GM23248 (cell line): ENCODE results near the gene ATF6. TPM values are rescaled to one million over a fixed set of nuclear protein-coding genes. Genes with fewer than 3 reads are reported as not detected.

ENCODE experiments used
- DNase-seq: peaks from one replicate; pipeline ENCODE4 v3.0.0-alpha.2; 2015
- H2AFZ ChIP-seq: fragments of 200-600 bp; sonication (generic); 2 replicates; pipeline ENCODE4 v1.6.1; 2016; ENCODE audit warnings: antibody characterized with exemption
- H3F3A ChIP-seq: fragments of 200-600 bp; sonication (generic); 2 replicates; pipeline ENCODE4 v1.6.1; 2016; ENCODE audit warnings: mild to moderate bottlenecking, antibody characterized with exemption, mixed run types; ENCODE audit not compliant: insufficient read depth
- H3K27ac ChIP-seq: fragments of 200-600 bp; sonication (generic); 2 replicates; pipeline ENCODE4 v1.5.1; 2016; ENCODE audit warnings: mild to moderate bottlenecking
- H3K27me3 ChIP-seq: fragments of 200-600 bp; sonication (generic); replicated peaks from 2 replicates; pipeline ENCODE4 v1.6.1; 2016; ENCODE audit warnings: mild to moderate bottlenecking; ENCODE audit not compliant: insufficient read depth
- H3K36me3 ChIP-seq: fragments of 200-600 bp; sonication (generic); 2 replicates; pipeline ENCODE4 v1.6.1; 2016; ENCODE audit warnings: low read depth, mild to moderate bottlenecking
- H3K4me1 ChIP-seq: fragments of 200-600 bp; sonication (generic); 2 replicates; pipeline ENCODE4 v1.6.1; 2016; ENCODE audit warnings: mild to moderate bottlenecking; ENCODE audit not compliant: insufficient read depth
- H3K4me2 ChIP-seq: fragments of 200-600 bp; sonication (generic); one replicate; pipeline ENCODE4 v1.6.1; 2016; ENCODE audit warnings: mild to moderate bottlenecking; ENCODE audit not compliant: unreplicated experiment
- H3K4me3 ChIP-seq: fragments of 200-600 bp; sonication (generic); 2 replicates; pipeline ENCODE4 v1.5.1; 2016; ENCODE audit warnings: mild to moderate bottlenecking
- H3K79me2 ChIP-seq: fragments of 200-600 bp; sonication (generic); 2 replicates; pipeline ENCODE4 v1.6.1; 2016; ENCODE audit warnings: mild to moderate bottlenecking; ENCODE audit not compliant: insufficient read depth
- H3K9ac ChIP-seq: fragments of 200-600 bp; sonication (generic); 2 replicates; pipeline ENCODE4 v1.6.1; 2016; ENCODE audit warnings: mild to moderate bottlenecking
- H3K9me2 ChIP-seq: fragments of 200-600 bp; sonication (generic); 2 replicates; pipeline ENCODE4 v1.6.1; 2016; ENCODE audit warnings: mixed run types, mild to moderate bottlenecking, moderate library complexity; ENCODE audit not compliant: insufficient read depth
- H3K9me3 ChIP-seq: fragments of 200-600 bp; sonication (generic); one replicate; pipeline ENCODE4 v1.6.1; 2017; ENCODE audit warnings: low read depth
- H4K20me1 ChIP-seq: fragments of 200-600 bp; sonication (generic); 2 replicates; pipeline ENCODE4 v1.6.0; 2016; ENCODE audit not compliant: insufficient read depth
- EZH2 ChIP-seq: fragments of 200-600 bp; sonication (generic); IDR thresholded peaks from 2 replicates; pipeline ENCODE4 v1.6.1; 2018; ENCODE audit warnings: antibody characterized with exemption, mild to moderate bottlenecking; ENCODE audit not compliant: insufficient read depth, poor library complexity, severe bottlenecking
- EZH2phosphoT487 ChIP-seq: fragments of 200-600 bp; sonication (generic); IDR thresholded peaks from 2 replicates; pipeline ENCODE4 v1.6.1; 2018; ENCODE audit warnings: antibody characterized with exemption, moderate library complexity, mild to moderate bottlenecking, low read depth; ENCODE audit not compliant: insufficient read depth
- WGBS, 2 experiments: methylation state at CpG; one replicate each; pipeline ENCODE4 v1.1.6; 2015 to 2017; ENCODE audit warnings: low lambda C conversion rate in 2 of 2, low coverage in 1 of 2; ENCODE audit errors: missing lambda C conversion rate in 2 of 2; 5-methylcytosine and 5-hydroxymethylcytosine counted together
- in situ Hi-C: fragments of 300-500 bp; cut with MboI; formaldehyde crosslinking; loops from 2 replicates; pipeline ENCODE4 v1.15.0; 2020
- polyA plus RNA-seq: library from polyadenylated mRNA; unstranded; fragments of >200 nt; fragmentation: Nextera tagmentation; extraction: Ambion mirVana; gene quantifications from 2 replicates; pipeline ENCODE4 v1.2.1, GENCODE V29; 2016
- total RNA-seq: library from RNA; depleted of rRNA; stranded (reverse); fragments of >200 nt; shearing (Covaris generic); gene quantifications from 2 replicates; pipeline ENCODE4 v1.2.3, GENCODE V29; 2014

The ATF6 gene
- total and polyA plus RNA-seq, 2 experiments from 2014 or later = 14.8 to 19.8 TPM

- no peaks in the 10 kb centered on the region for H3K27me3 ChIP-seq
- TF ChIP-seq EZH2phosphoT487 (no peak), EZH2 (no peak)
- H3F3A ChIP-seq = peaks cover 10% of the 10 kb centered on the region
- H3K9me3 ChIP-seq = no peaks in the 10 kb centered on the region
- no peaks in the 10 kb centered on the region for H3K9me2 ChIP-seq
- no peaks in the 10 kb centered on the region for H4K20me1 ChIP-seq
- H3K27ac ChIP-seq = no peak overlapping the region
- DNase-seq = no peak
- H3K4me2 ChIP-seq = no peak overlapping the region
- no peak overlapping the region for H3K9ac ChIP-seq
- WGBS, 2 experiments = 90 to 91% methylated on average over 6 of the region's 6 CpGs
- H3K4me1 ChIP-seq = peaks cover 19% of the 10 kb centered on the region
- in situ Hi-C loops = no loop called here
- H3K4me3 ChIP-seq = no peak overlapping the region
- H3K79me2 ChIP-seq = no peaks in the 10 kb centered on the region
- no peaks in the 10 kb centered on the region for H3K36me3 ChIP-seq
- no peak overlapping the region for H2AFZ ChIP-seq
These were observed 167.8 kb downstream of the ATF6 start for GRCh38 chr1:161933592-161934588.

- no peaks in the 10 kb centered on the region for H3K27me3 ChIP-seq
- H3K9ac ChIP-seq = no peak overlapping the region
- no peaks in the 10 kb centered on the region for H3K79me2 ChIP-seq
- H3K36me3 ChIP-seq = no peaks in the 10 kb centered on the region
- H3K4me2 ChIP-seq = no peak overlapping the region
- no peaks in the 10 kb centered on the region for H3K9me3 ChIP-seq
- H3F3A ChIP-seq = 0 out of 2 replicates have a peak, but pooled peaks cover 2% of the 10 kb centered on the region
- no peaks in the 10 kb centered on the region for H4K20me1 ChIP-seq
- in situ Hi-C loops = no loop called here
- DNase-seq = no peak
- H3K4me1 ChIP-seq = peaks cover 6% of the 10 kb centered on the region
- no peak overlapping the region for H3K27ac ChIP-seq
- TF ChIP-seq EZH2 (no peak), EZH2phosphoT487 (no peak)
- H2AFZ ChIP-seq = no peak overlapping the region
- H3K4me3 ChIP-seq = no peak overlapping the region
- H3K9me2 ChIP-seq = no peaks in the 10 kb centered on the region
- 96 to 100% methylated on average over 1 of the region's 1 CpG for WGBS, 2 experiments
These were observed 169.1 kb downstream of the ATF6 start for GRCh38 chr1:161935264-161935663.

GRCh38 chr1:161936786-161937185, 170.7 kb downstream of the ATF6 start:
- Histone ChIP-seq H3K4me3 (no peak overlapping the region), H3K4me1 (no peaks in the 10 kb centered on the region), H3F3A (no peaks in the 10 kb centered on the region), H3K27ac (no peak overlapping the region), H2AFZ (no peak overlapping the region), H3K4me2 (no peak overlapping the region), H3K9me3 (no peaks in the 10 kb centered on the region), H3K79me2 (no peaks in the 10 kb centered on the region), H3K9ac (no peak overlapping the region), H3K27me3 (no peaks in the 10 kb centered on the region), H3K36me3 (no peaks in the 10 kb centered on the region), H4K20me1 (no peaks in the 10 kb centered on the region), H3K9me2 (peaks cover under 1% of the 10 kb centered on the region; the same call in 1 of the 2 replicates)
- in situ Hi-C loops = no loop called here
- TF ChIP-seq EZH2 = no peak
- no peak for TF ChIP-seq EZH2phosphoT487
- 94 to 99% methylated on average over 2 of the region's 2 CpGs for WGBS, 2 experiments
- DNase-seq = no peak

GRCh38 chr1:161940866-161941591, 174.9 kb downstream of the ATF6 start:
- TF ChIP-seq EZH2phosphoT487 = no peak
- TF ChIP-seq EZH2 = no peak
- WGBS, 2 experiments = 72% methylated on average over 3 of the region's 3 CpGs
- DNase-seq = no peak
- Histone ChIP-seq H3K79me2 (no peaks in the 10 kb centered on the region), H3K4me2 (no peak overlapping the region), H4K20me1 (no peaks in the 10 kb centered on the region), H3K36me3 (no peaks in the 10 kb centered on the region), H2AFZ (no peak overlapping the region), H3K9me3 (no peaks in the 10 kb centered on the region), H3K4me1 (no peaks in the 10 kb centered on the region), H3K4me3 (no peak overlapping the region), H3K9me2 (peaks cover 5% of the 10 kb centered on the region; the same call in 1 of the 2 replicates), H3K27me3 (no peaks in the 10 kb centered on the region), H3K27ac (no peak overlapping the region), H3K9ac (no peak overlapping the region), H3F3A (no peaks in the 10 kb centered on the region)
- in situ Hi-C loops = no loop called here
